Ishikawa (cell line): ENCODE results near the gene ANKRD62.

Experiments used
- CEBPB ChIP-seq: IDR thresholded peaks from 2 replicates; pipeline ENCODE4 v1.6.1; 2012
- CREB1 ChIP-seq: IDR thresholded peaks from 2 replicates; pipeline ENCODE4 v1.6.1; 2012; ENCODE audit warnings: low read depth
- EGR1 ChIP-seq: IDR thresholded peaks from 2 replicates; pipeline ENCODE4 v1.6.1; 2012
- EP300 ChIP-seq: IDR thresholded peaks from 2 replicates; pipeline ENCODE4 v1.6.1; 2012; ENCODE audit warnings: borderline replicate concordance
- FOXM1 ChIP-seq: IDR thresholded peaks from 2 replicates; pipeline ENCODE4 v1.6.1; 2012; ENCODE audit warnings: low read depth, borderline replicate concordance
- NFIC ChIP-seq: IDR thresholded peaks from 2 replicates; pipeline ENCODE4 v1.6.1; 2012
- RAD21 ChIP-seq: IDR thresholded peaks from 2 replicates; pipeline ENCODE4 v1.6.1; 2012; ENCODE audit warnings: low read depth
- TAF1 ChIP-seq: IDR thresholded peaks from 2 replicates; pipeline ENCODE4 v1.6.1; 2012; ENCODE audit warnings: low read depth, mild to moderate bottlenecking
- TEAD4 ChIP-seq: IDR thresholded peaks from 2 replicates; pipeline ENCODE4 v1.6.1; 2012
- YY1 ChIP-seq: IDR thresholded peaks from 2 replicates; pipeline ENCODE4 v1.6.1; 2012; ENCODE audit warnings: low read depth
- ZBTB7A ChIP-seq: IDR thresholded peaks from 2 replicates; pipeline ENCODE4 v1.6.1; 2012; ENCODE audit warnings: low read depth
- TF ChIP-seq, protein P1 (sequence below): IDR thresholded peaks from 2 replicates; pipeline ENCODE4 v1.6.1; 2012

DNA sequence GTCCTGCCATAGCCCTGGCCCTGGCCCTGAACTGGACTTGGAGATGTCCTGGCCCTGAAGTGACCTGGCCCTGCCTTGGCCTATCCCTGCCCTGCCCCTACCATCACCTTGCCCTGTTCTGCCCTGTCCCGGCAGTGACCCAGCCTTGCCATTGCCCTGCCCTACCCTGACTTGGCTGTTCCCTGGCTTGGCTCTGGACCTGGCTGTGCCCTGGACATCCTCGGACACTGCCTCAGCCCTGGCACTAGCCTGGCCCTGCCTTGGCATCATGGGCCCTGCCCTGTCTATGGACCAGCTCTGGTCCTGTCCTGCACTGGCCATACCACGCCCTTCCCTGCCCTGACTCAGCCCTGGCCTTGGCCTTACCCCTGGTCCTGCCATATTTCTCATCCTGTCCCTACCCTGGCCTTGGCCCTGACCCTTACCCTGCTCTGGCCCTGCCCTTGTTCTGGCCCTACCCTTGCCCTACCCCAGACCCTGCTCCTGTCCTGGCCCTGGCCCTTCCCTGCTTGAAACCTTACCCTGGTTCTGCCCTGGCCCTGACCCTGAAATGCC lies 6.1 kb upstream of the ANKRD62 start:
- TF ChIP-seq NFIC (no peak), RAD21 (no peak), CEBPB (no peak), TAF1 (no peak), EP300 (no peak), ZBTB7A (no peak), FOXM1 (no peak), YY1 (no peak), TEAD4 (no peak), EGR1 (no peak), CREB1 (no peak)
- TF ChIP-seq, protein P1, sequence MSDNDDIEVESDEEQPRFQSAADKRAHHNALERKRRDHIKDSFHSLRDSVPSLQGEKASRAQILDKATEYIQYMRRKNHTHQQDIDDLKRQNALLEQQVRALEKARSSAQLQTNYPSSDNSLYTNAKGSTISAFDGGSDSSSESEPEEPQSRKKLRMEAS = no peak
